ENCODE data around the gene KIAA1217.
"Not testable (repeated sequence)": the region's sequence is repeated elsewhere in the genome, so short reads cannot be mapped to it uniquely, and the experiment has no call there.

The KIAA1217 gene

GRCh38 chr10:24331457-24331856 is 122.5 kb downstream of the KIAA1217 start:
- Histone ChIP-seq H3K9me3 (no peaks in the 10 kb centered on the region), H3K36me3 (no peaks in the 10 kb centered on the region), H3K4me3 (ENCODE audit: low read depth in 1 of 2, low read length in 1 of 2) (no peak overlapping the region), H3K4me1 (ENCODE audit: control insufficient read depth in 1 of 2, insufficient read depth in 1 of 2, low read depth in 1 of 2, low read length in 1 of 2) (no peaks in the 10 kb centered on the region), H3K27ac (no peak overlapping the region), H3K27me3 (no peaks in the 10 kb centered on the region)
- no peak for TF ChIP-seq CTCF (IDR thresholded peaks at IDR 0.05)

GRCh38 chr10:24333736-24334135 is 124.8 kb downstream of the KIAA1217 start:
- H3K4me3 ChIP-seq (ENCODE audit: low read depth in 1 of 2, low read length in 1 of 2) = no peak overlapping the region
- no peaks in the 10 kb centered on the region for H3K9me3 ChIP-seq
- no peaks in the 10 kb centered on the region for H3K36me3 ChIP-seq
- H3K27me3 ChIP-seq = no peaks in the 10 kb centered on the region
- H3K27ac ChIP-seq = no peak overlapping the region
- no peak for TF ChIP-seq CTCF (IDR thresholded peaks at IDR 0.05)
- H3K4me1 ChIP-seq (ENCODE audit: control insufficient read depth in 1 of 2, insufficient read depth in 1 of 2, low read depth in 1 of 2, low read length in 1 of 2) = no peaks in the 10 kb centered on the region

DNA sequence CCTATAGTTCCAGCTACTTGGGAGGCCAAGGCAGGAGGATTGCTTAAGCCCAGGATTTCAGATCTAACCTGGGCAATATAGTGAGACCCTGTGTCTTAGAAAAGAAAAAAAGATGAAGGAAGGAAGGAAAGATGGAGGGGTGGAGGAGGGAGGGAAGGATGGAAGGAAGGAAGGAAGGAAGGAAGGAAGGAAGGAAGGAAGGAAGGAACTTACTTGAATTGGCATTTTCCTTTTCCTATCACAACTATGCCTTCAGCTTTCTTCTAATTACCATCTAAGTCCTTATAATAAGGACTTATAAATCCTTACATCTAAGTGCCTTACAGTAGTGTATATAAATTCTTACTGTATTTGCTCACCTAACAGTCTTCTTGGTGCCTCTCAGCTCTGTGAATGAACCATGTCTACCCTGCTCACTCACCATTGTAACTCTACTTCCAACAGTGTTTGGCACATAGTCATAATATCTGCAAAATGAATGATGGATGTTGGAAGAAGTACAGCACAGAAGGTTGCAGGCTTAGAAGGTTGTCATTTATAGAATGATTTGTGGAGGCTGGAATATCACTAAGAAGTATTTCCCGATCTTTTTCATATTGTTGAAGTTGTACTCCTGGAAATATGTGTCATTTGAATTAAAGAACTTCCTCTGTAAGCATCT is 125.5 kb downstream of the KIAA1217 start:
- H3K27me3 ChIP-seq = no peaks in the 10 kb centered on the region
- no peaks in the 10 kb centered on the region for H3K9me3 ChIP-seq
- H3K4me1 ChIP-seq (ENCODE audit: control insufficient read depth in 1 of 2, insufficient read depth in 1 of 2, low read depth in 1 of 2, low read length in 1 of 2) = no peaks in the 10 kb centered on the region
- TF ChIP-seq CTCF (IDR thresholded peaks at IDR 0.05) = no peak
- H3K27ac ChIP-seq = no peak overlapping the region
- H3K36me3 ChIP-seq = no peaks in the 10 kb centered on the region
- H3K4me3 ChIP-seq (ENCODE audit: low read depth in 1 of 2, low read length in 1 of 2) = no peak overlapping the region

DNA sequence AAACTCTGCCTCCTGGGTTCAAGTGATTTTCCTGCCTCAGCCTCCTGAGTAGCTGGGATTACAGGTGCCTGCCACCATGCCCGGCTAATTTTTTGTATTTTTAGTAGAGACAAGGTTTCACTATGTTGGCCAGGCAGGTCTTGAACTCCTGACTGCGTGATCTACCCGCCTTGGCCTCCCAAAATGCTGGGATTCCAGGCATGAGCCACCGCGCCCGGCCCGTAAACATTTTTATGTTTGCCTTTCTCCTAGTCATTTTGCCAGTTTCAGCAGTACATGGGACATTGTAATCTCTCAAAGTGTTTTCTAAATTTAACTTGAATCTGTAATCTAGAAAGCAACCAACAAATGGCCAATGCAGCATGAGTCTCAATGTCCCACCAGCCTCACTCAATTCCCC is 128.8 kb downstream of the KIAA1217 start:
- not testable (repeated sequence) for H3K27ac ChIP-seq; H3K4me1 ChIP-seq (ENCODE audit: control insufficient read depth in 1 of 2, insufficient read depth in 1 of 2, low read depth in 1 of 2, low read length in 1 of 2); H3K27me3 ChIP-seq; H3K4me3 ChIP-seq (ENCODE audit: low read depth in 1 of 2, low read length in 1 of 2); H3K9me3 ChIP-seq; H3K36me3 ChIP-seq

DNA sequence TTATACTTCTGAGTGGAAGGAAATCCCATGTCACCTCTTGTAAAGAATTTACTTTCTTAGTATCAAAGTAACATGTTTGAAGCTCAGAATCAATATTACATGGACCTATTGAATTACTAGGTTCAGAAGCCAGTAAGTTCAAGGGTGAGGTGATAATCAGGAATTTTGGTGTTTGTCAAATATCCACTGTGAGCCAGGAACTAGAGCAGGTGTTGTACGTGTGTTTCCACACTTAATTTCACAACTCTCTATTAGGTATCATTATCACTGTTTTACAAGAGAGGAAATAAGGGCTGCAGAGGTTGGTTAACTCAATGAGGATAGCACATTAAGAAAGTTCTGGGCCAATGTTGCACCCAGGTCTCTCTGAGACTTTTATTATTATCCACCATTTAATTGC is 130.4 kb downstream of the KIAA1217 start:
- TF ChIP-seq CTCF (IDR thresholded peaks at IDR 0.05) = no peak
- no peak overlapping the region for H3K4me3 ChIP-seq (ENCODE audit: low read depth in 1 of 2, low read length in 1 of 2)
- H3K36me3 ChIP-seq = no peaks in the 10 kb centered on the region
- no peak overlapping the region for H3K27ac ChIP-seq
- no peaks in the 10 kb centered on the region for H3K4me1 ChIP-seq (ENCODE audit: control insufficient read depth in 1 of 2, insufficient read depth in 1 of 2, low read depth in 1 of 2, low read length in 1 of 2)
- no peaks in the 10 kb centered on the region for H3K27me3 ChIP-seq
- no peaks in the 10 kb centered on the region for H3K9me3 ChIP-seq

DNA sequence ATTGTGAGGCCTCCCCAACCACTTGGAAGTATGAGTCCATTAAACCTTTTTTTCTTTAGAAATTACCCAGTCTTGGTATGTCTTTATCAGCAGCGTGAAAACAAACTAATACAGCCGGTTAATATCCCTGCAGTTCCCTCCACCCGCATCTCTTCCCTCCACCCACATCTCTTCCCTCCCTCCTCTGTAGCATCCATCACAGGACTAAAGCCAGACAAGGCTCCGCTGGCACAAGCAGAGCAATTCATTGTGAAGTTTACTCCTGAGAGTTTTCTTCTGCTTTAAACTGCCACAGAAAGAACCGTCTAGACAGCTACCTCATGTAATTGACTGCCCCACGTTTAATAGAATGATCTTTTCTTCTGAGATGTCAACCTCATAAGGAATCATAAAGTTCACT is 131.5 kb downstream of the KIAA1217 start:
- Histone ChIP-seq H3K9me3 (no peaks in the 10 kb centered on the region), H3K36me3 (no peaks in the 10 kb centered on the region), H3K27ac (no peak overlapping the region), H3K27me3 (no peaks in the 10 kb centered on the region), H3K4me1 (ENCODE audit: control insufficient read depth in 1 of 2, insufficient read depth in 1 of 2, low read depth in 1 of 2, low read length in 1 of 2) (no peaks in the 10 kb centered on the region), H3K4me3 (ENCODE audit: low read depth in 1 of 2, low read length in 1 of 2) (no peak overlapping the region)
- TF ChIP-seq CTCF (IDR thresholded peaks at IDR 0.05) = no peak
